SK-N-SH (cell line): ENCODE measurements around the gene RFXANK. TPM values are rescaled to one million over a fixed set of nuclear protein-coding genes. Genes with fewer than 3 reads are reported as not detected.

Source experiments
- CTCF ChIA-PET: fragments of 300-600, 350-600 bp; formaldehyde crosslinking; extraction: SDS; loops from one replicate; lab custom pipeline; 2021; lab: Yijun Ruan, JAX
- POLR2A ChIA-PET: fragments of 350-600 bp; sonication (Branson Sonifier 250); formaldehyde crosslinking; extraction: SDS; loops from one replicate; lab custom pipeline; 2020; ENCODE audit warnings: antibody characterized with exemption, inconsistent platforms; lab: Yijun Ruan, JAX
- DNase-seq: peaks from one replicate; pipeline ENCODE4 v3.0.0; 2012
- H2AFZ ChIP-seq: fragments of 200-600 bp; sonication (generic); 2 replicates; pipeline ENCODE4 v1.8.1; 2016; ENCODE audit warnings: antibody characterized with exemption, mild to moderate bottlenecking, low read depth
- H3F3A ChIP-seq: fragments of 200-600 bp; sonication (generic); replicated peaks from 2 replicates; pipeline ENCODE3; 2016; ENCODE audit warnings: antibody characterized with exemption, mild to moderate bottlenecking; ENCODE audit not compliant: insufficient read depth
- H3K27ac ChIP-seq, 2 experiments: fragments of 200-500 bp in 1 of 2; fragments of 200-600 bp in 1 of 2; sonication (Bioruptor generic) in 1 of 2; sonication (generic), shearing (Covaris generic) in 1 of 2; 2 replicates each; pipeline versions ENCODE4 v1.5.1 to v1.6.1; 2014 to 2016; ENCODE audit warnings: low read depth in 2 of 2, inconsistent platforms in 1 of 2, low read length in 1 of 2, mild to moderate bottlenecking in 1 of 2, mixed read lengths in 1 of 2
- H3K27me3 ChIP-seq: fragments of 200-600 bp; sonication (generic), shearing (Covaris generic); 2 replicates; pipeline ENCODE4 v1.6.1; 2016; ENCODE audit warnings: mixed run types; ENCODE audit not compliant: insufficient read depth
- H3K36me3 ChIP-seq, 2 experiments: fragments of 200-500 bp in 1 of 2; fragments of 200-600 bp in 1 of 2; sonication (Bioruptor generic) in 1 of 2; sonication (generic) in 1 of 2; replicated peaks in 1 of 2; 2 replicates each; pipeline versions ENCODE3 to v1.5.1; 2014 to 2016; ENCODE audit warnings: low read length in 1 of 2, mild to moderate bottlenecking in 1 of 2; ENCODE audit not compliant: insufficient read depth in 2 of 2, control insufficient read depth in 1 of 2
- H3K4me1 ChIP-seq, 2 experiments: fragments of 200-500 bp in 1 of 2; fragments of 200-600 bp in 1 of 2; sonication (Bioruptor generic) in 1 of 2; sonication (generic), shearing (Covaris generic) in 1 of 2; 2 replicates each; pipeline versions ENCODE4 v1.5.1 to v1.6.1; 2014 to 2016; ENCODE audit warnings: low read depth in 1 of 2, low read length in 1 of 2, mixed run types in 1 of 2; ENCODE audit not compliant: insufficient read depth in 2 of 2, control insufficient read depth in 1 of 2
- H3K4me2 ChIP-seq: fragments of 200-600 bp; sonication (generic), shearing (Covaris generic); 2 replicates; pipeline ENCODE4 v1.6.1; 2017; ENCODE audit warnings: mixed run types
- H3K4me3 ChIP-seq, 2 experiments: fragments of 200-500 bp in 1 of 2; fragments of 200-600 bp in 1 of 2; sonication (Bioruptor generic) in 1 of 2; sonication (generic), shearing (Covaris generic) in 1 of 2; 2 replicates each; pipeline versions ENCODE4 v1.5.1 to v1.8.1; 2014 to 2016; ENCODE audit warnings: low read depth in 2 of 2, inconsistent platforms in 1 of 2, low read length in 1 of 2, mild to moderate bottlenecking in 1 of 2, mixed read lengths in 1 of 2, moderate library complexity in 1 of 2
- H3K79me2 ChIP-seq: fragments of 200-600 bp; sonication (generic); 2 replicates; pipeline ENCODE4 v1.8.1; 2017; ENCODE audit warnings: mild to moderate bottlenecking; ENCODE audit not compliant: insufficient read depth
- H3K9ac ChIP-seq: fragments of 200-600 bp; sonication (generic); 2 replicates; pipeline ENCODE4 v1.6.1; 2017; ENCODE audit warnings: mixed run types
- H3K9me2 ChIP-seq: fragments of 200-600 bp; sonication (generic); 2 replicates; pipeline ENCODE4 v1.6.1; 2017; ENCODE audit warnings: mixed run types
- H3K9me3 ChIP-seq: fragments of 200-600 bp; sonication (generic); 2 replicates; pipeline ENCODE4 v1.6.1; 2017; ENCODE audit warnings: mixed run types, mild to moderate bottlenecking, moderate library complexity
- H4K20me1 ChIP-seq: fragments of 200-600 bp; sonication (generic); 2 replicates; pipeline ENCODE4 v1.6.1; 2017; ENCODE audit warnings: mild to moderate bottlenecking, mixed run types; ENCODE audit not compliant: insufficient read depth
- CHD2 ChIP-seq: fragments of 150-350 bp; IDR thresholded peaks from 2 replicates; pipeline ENCODE4 v1.6.1; 2018; ENCODE audit warnings: low read length; ENCODE audit not compliant: partially characterized antibody
- CTCF ChIP-seq: fragments of 200-600 bp; sonication (generic); IDR thresholded peaks from 2 replicates; pipeline ENCODE4 v1.6.1; 2017; ENCODE audit warnings: antibody characterized with exemption, mild to moderate bottlenecking, moderate library complexity
- ELF1 ChIP-seq: IDR thresholded peaks from 2 replicates; pipeline ENCODE4 v1.4.0; 2012
- FOSL2 ChIP-seq: IDR thresholded peaks from 2 replicates; pipeline ENCODE4 v1.4.0; 2012; ENCODE audit warnings: low read depth, mild to moderate bottlenecking, moderate library complexity, borderline replicate concordance
- FOXJ3 ChIP-seq: sonication (generic); formaldehyde crosslinking; IDR thresholded peaks from 2 replicates; pipeline ENCODE4 v1.5.1; 2020; ENCODE audit warnings: mild to moderate bottlenecking, missing genetic modification reagents
- FOXM1 ChIP-seq: IDR thresholded peaks from 2 replicates; pipeline ENCODE4 v1.4.0; 2012; ENCODE audit warnings: low read depth, mild to moderate bottlenecking
- GABPA ChIP-seq: IDR thresholded peaks from 2 replicates; pipeline ENCODE4 v1.4.0; 2012; ENCODE audit warnings: low read depth, mild to moderate bottlenecking
- JUND ChIP-seq: IDR thresholded peaks from 2 replicates; pipeline ENCODE4 v1.4.0; 2012
- MEF2A ChIP-seq: IDR thresholded peaks from 2 replicates; pipeline ENCODE4 v1.4.0; 2012; ENCODE audit warnings: low read depth, borderline replicate concordance
- NRF1 ChIP-seq: IDR thresholded peaks from 2 replicates; pipeline ENCODE4 v1.6.1; 2012; ENCODE audit warnings: low read depth, mild to moderate bottlenecking, low read length
- RAD21 ChIP-seq: IDR thresholded peaks from 2 replicates; pipeline ENCODE4 v1.6.1; 2012; ENCODE audit warnings: mild to moderate bottlenecking, low read length
- RFX5 ChIP-seq: IDR thresholded peaks from 2 replicates; pipeline ENCODE4 v1.6.1; 2012; ENCODE audit warnings: mild to moderate bottlenecking, improper control_type of control experiment, low read length
- RXRA ChIP-seq: IDR thresholded peaks from 2 replicates; pipeline ENCODE4 v1.4.0; 2012; ENCODE audit warnings: low read depth, mild to moderate bottlenecking, borderline replicate concordance
- SIN3A ChIP-seq: IDR thresholded peaks from 2 replicates; pipeline ENCODE4 v1.6.1; 2012; ENCODE audit warnings: low read depth, mild to moderate bottlenecking, low read length, moderate library complexity, borderline replicate concordance
- SMC3 ChIP-seq: IDR thresholded peaks from 2 replicates; pipeline ENCODE4 v1.6.1; 2012; ENCODE audit warnings: low read depth, low read length, improper control_type of control experiment
- TAF1 ChIP-seq: IDR thresholded peaks from 2 replicates; pipeline ENCODE4 v1.6.1; 2012; ENCODE audit warnings: low read depth, mild to moderate bottlenecking, low read length, moderate library complexity, borderline replicate concordance
- TEAD4 ChIP-seq: IDR thresholded peaks from 2 replicates; pipeline ENCODE4 v1.4.0; 2012; ENCODE audit warnings: mild to moderate bottlenecking, borderline replicate concordance; ENCODE audit not compliant: insufficient read depth
- YY1 ChIP-seq: IDR thresholded peaks from 2 replicates; pipeline ENCODE4 v1.4.0; 2012; ENCODE audit warnings: low read depth, mild to moderate bottlenecking
- WGBS: methylation state at CpG from one replicate; pipeline ENCODE4 v1.1.6; 2017; ENCODE audit warnings: low lambda C conversion rate; 5-methylcytosine and 5-hydroxymethylcytosine counted together
- polyA plus RNA-seq, 3 experiments: library from polyadenylated mRNA; depleted of rRNA; stranded (reverse); fragments of >200 nt; gene quantifications; 2 replicates each; pipeline ENCODE4 v1.2.3, GENCODE V29; 2012
- TF ChIP-seq, protein P1 (sequence below): fragments of 150-350 bp; IDR thresholded peaks from 2 replicates; pipeline ENCODE4 v1.6.1; 2017; ENCODE audit warnings: antibody characterized with exemption, low read length, low read depth, borderline replicate concordance
- TF ChIP-seq, protein P2 (sequence below): IDR thresholded peaks from 2 replicates; pipeline ENCODE4 v1.6.1; 2012; ENCODE audit warnings: mild to moderate bottlenecking, low read depth, low read length, moderate library complexity
- TF ChIP-seq, protein P3 (sequence below): IDR thresholded peaks from 2 replicates; pipeline ENCODE4; 2012

Gene RFXANK
- polyA plus RNA-seq, 1 of the 3 experiments (the other 2 are of a cell fraction), result 117 TPM

DNA sequence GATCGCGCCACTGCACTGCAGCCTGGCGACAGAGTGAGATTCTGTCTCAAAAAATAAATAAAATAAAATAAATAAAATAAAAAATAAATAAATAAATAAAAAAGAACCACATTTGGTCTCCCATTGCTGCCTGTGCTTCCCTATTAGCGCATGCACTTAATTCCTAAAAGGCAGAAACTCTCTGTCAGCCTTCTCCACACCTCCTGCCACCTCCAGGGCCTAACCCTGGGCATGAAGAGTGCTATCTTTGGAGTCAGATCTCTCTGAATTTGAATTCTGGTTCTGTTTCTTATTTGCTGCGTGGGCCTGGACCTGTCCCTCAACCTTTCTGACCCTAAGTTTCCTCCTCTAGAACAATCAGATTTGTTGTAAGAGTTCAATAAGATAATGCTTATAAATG, 31.0 kb downstream of the RFXANK start:
- 84% methylated on average over 5 of the region's 5 CpGs for WGBS
- no peak overlapping the region for H3K9ac ChIP-seq
- POLR2A ChIA-PET, result no interaction called here

GRCh38 chr19:19223636-19224035, 31.6 kb downstream of the RFXANK start:
- 71% methylated on average over 6 of the region's 6 CpGs for WGBS
- POLR2A ChIA-PET, result no interaction called here
- Histone ChIP-seq H3K27ac (no peak overlapping the region), H3K9ac (no peak overlapping the region), H3K9me3 (no peaks in the 10 kb centered on the region), H3K4me1 (no peaks in the 10 kb centered on the region), H3K79me2 (no peaks in the 10 kb centered on the region), H3K4me3 (no peak overlapping the region), H3K27me3 (no peaks in the 10 kb centered on the region), H4K20me1 (no peaks in the 10 kb centered on the region), H2AFZ (no peak overlapping the region), H3F3A (no peaks in the 10 kb centered on the region), H3K9me2 (no peaks in the 10 kb centered on the region), H3K36me3 (no peaks in the 10 kb centered on the region)
- no peak for DNase-seq
- CTCF ChIA-PET, result interaction anchor here (1.4 kb wide), 1 partner anchor 119 kb away, joined by 7 read pairs; no protein-coding TSS in a partner anchor
- no peak for TF ChIP-seq FOXJ3 (CRISPR knock-in tag)
- no peak for TF ChIP-seq FOXM1
- no peak for TF ChIP-seq RAD21
- no peak for TF ChIP-seq CHD2
- TF ChIP-seq GABPA, result no peak
- no peak for TF ChIP-seq RFX5
- no peak for TF ChIP-seq TEAD4
- TF ChIP-seq CTCF, result no peak
- no peak for TF ChIP-seq YY1
- no peak for TF ChIP-seq FOSL2
- TF ChIP-seq, protein P1, sequence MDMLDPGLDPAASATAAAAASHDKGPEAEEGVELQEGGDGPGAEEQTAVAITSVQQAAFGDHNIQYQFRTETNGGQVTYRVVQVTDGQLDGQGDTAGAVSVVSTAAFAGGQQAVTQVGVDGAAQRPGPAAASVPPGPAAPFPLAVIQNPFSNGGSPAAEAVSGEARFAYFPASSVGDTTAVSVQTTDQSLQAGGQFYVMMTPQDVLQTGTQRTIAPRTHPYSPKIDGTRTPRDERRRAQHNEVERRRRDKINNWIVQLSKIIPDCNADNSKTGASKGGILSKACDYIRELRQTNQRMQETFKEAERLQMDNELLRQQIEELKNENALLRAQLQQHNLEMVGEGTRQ, result no peak
- TF ChIP-seq TAF1, result no peak
- no peak for TF ChIP-seq SIN3A
- TF ChIP-seq, protein P2, sequence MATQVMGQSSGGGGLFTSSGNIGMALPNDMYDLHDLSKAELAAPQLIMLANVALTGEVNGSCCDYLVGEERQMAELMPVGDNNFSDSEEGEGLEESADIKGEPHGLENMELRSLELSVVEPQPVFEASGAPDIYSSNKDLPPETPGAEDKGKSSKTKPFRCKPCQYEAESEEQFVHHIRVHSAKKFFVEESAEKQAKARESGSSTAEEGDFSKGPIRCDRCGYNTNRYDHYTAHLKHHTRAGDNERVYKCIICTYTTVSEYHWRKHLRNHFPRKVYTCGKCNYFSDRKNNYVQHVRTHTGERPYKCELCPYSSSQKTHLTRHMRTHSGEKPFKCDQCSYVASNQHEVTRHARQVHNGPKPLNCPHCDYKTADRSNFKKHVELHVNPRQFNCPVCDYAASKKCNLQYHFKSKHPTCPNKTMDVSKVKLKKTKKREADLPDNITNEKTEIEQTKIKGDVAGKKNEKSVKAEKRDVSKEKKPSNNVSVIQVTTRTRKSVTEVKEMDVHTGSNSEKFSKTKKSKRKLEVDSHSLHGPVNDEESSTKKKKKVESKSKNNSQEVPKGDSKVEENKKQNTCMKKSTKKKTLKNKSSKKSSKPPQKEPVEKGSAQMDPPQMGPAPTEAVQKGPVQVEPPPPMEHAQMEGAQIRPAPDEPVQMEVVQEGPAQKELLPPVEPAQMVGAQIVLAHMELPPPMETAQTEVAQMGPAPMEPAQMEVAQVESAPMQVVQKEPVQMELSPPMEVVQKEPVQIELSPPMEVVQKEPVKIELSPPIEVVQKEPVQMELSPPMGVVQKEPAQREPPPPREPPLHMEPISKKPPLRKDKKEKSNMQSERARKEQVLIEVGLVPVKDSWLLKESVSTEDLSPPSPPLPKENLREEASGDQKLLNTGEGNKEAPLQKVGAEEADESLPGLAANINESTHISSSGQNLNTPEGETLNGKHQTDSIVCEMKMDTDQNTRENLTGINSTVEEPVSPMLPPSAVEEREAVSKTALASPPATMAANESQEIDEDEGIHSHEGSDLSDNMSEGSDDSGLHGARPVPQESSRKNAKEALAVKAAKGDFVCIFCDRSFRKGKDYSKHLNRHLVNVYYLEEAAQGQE, result no peak
- no peak for TF ChIP-seq SMC3
- TF ChIP-seq, all 33 proteins: peak for 0
- H3K4me2 ChIP-seq, result no peak overlapping the region

More for the DNA sequence above, 31.0 kb downstream of the RFXANK start:
- Histone ChIP-seq H3K27ac (no peak overlapping the region), H3K9me2 (no peaks in the 10 kb centered on the region), H3K27me3 (no peaks in the 10 kb centered on the region), H3K4me2 (no peak overlapping the region), H3K4me1 (no peaks in the 10 kb centered on the region), H3K9me3 (no peaks in the 10 kb centered on the region), H4K20me1 (no peaks in the 10 kb centered on the region), H3K36me3 (no peaks in the 10 kb centered on the region), H3F3A (no peaks in the 10 kb centered on the region), H3K4me3 (no peak overlapping the region), H2AFZ (no peak overlapping the region), H3K79me2 (no peaks in the 10 kb centered on the region)
- CTCF ChIA-PET, result no interaction called here
- TF ChIP-seq JUND, result no peak
- TF ChIP-seq RXRA, result no peak
- TF ChIP-seq, protein P3, sequence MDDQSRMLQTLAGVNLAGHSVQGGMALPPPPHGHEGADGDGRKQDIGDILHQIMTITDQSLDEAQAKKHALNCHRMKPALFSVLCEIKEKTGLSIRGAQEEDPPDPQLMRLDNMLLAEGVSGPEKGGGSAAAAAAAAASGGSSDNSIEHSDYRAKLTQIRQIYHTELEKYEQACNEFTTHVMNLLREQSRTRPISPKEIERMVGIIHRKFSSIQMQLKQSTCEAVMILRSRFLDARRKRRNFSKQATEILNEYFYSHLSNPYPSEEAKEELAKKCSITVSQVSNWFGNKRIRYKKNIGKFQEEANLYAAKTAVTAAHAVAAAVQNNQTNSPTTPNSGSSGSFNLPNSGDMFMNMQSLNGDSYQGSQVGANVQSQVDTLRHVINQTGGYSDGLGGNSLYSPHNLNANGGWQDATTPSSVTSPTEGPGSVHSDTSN, result no peak
- TF ChIP-seq ELF1, result no peak
- no peak for TF ChIP-seq SIN3A
- TF ChIP-seq NRF1, result no peak
- no peak for TF ChIP-seq TEAD4
- TF ChIP-seq RAD21, result no peak
- TF ChIP-seq MEF2A, result no peak
- no peak for DNase-seq
